AG10803 (cell line): ENCODE data around the gene MEF2A.
"Not testable (repeated sequence)": the region's sequence is repeated elsewhere in the genome, so short reads cannot be mapped to it uniquely, and the experiment has no call there.

Experiments used
- DNase-seq: peaks from one replicate; pipeline ENCODE4 v3.0.0; 2010; ENCODE audit warnings: low read depth
- H3K4me3 ChIP-seq: 2 replicates; pipeline ENCODE4 v1.5.1; 2011; ENCODE audit warnings: mild to moderate bottlenecking, low read length, control low read depth
- CTCF ChIP-seq: conservative IDR thresholded peaks from 2 replicates; pipeline ENCODE4 v1.5.1; 2011; ENCODE audit warnings: mild to moderate bottlenecking, low read length, control low read depth, inconsistent platforms

Gene MEF2A

GRCh38 chr15:99657996-99658395, 92.2 kb downstream of the MEF2A start:
- no peak for DNase-seq
- H3K4me3 ChIP-seq = no peak overlapping the region
- TF ChIP-seq CTCF = no peak

- DNase-seq = no peak
- TF ChIP-seq CTCF = no peak
- no peak overlapping the region for H3K4me3 ChIP-seq
These were observed 97.1 kb downstream of the MEF2A start for GRCh38 chr15:99662903-99663302.

- DNase-seq = not testable (repeated sequence)
These were observed 100.3 kb downstream of the MEF2A start for GRCh38 chr15:99666073-99666472.

GRCh38 chr15:99668533-99669182, 102.9 kb downstream of the MEF2A start:
- H3K4me3 ChIP-seq = no peak overlapping the region
- TF ChIP-seq CTCF = no peak
- no peak for DNase-seq

More at GRCh38 chr15:99666073-99666472, 100.3 kb downstream of the MEF2A start:
- H3K4me3 ChIP-seq = not testable (repeated sequence)

- DNase-seq = no peak
- TF ChIP-seq CTCF = no peak
- H3K4me3 ChIP-seq = no peak overlapping the region
These were observed 103.5 kb downstream of the MEF2A start for GRCh38 chr15:99669250-99669649.

GRCh38 chr15:99671926-99672635, 106.3 kb downstream of the MEF2A start:
- no peak for TF ChIP-seq CTCF
- no peak overlapping the region for H3K4me3 ChIP-seq
- no peak for DNase-seq

- DNase-seq = no peak
- no peak for TF ChIP-seq CTCF
- no peak overlapping the region for H3K4me3 ChIP-seq
These were observed 107.3 kb downstream of the MEF2A start for GRCh38 chr15:99673111-99673510.
